Measurements from ENCODE around the gene CCNYL1.

DNA sequence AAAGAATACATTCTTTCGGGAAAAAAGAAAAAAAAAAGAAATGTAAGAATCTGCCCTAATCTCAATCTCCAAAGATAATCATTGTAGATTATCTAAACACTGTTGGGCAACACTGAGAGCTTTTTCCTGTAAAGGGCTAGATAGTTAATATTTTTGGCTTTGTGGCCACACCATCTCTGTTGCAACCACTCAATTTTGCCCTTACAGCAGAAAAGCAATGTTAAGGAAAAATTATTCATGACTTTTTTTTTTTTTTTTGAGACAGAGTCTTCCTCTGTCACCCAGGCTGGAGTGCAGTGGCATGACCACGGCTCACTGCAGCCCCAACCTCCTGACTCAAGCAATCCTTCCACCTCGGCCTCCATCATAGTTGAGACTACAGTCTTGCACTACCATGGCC lies 75.6 kb downstream of the CCNYL1 start:
- TF ChIP-seq PATZ1 (CRISPR knock-in tag; IDR thresholded peaks at IDR 0.05; ENCODE audit: borderline replicate concordance) = no peak
- TF ChIP-seq ZFP3 (CRISPR knock-in tag; IDR thresholded peaks at IDR 0.05) = no peak
- TF ChIP-seq RARB (CRISPR knock-in tag; IDR thresholded peaks at IDR 0.05) = no peak
- no peak for TF ChIP-seq CSDC2 (CRISPR knock-in tag; IDR thresholded peaks at IDR 0.05)
- no peak for TF ChIP-seq POU6F1 (CRISPR knock-in tag; IDR thresholded peaks at IDR 0.05; ENCODE audit: borderline replicate concordance, low read depth)
- TF ChIP-seq, protein P1, sequence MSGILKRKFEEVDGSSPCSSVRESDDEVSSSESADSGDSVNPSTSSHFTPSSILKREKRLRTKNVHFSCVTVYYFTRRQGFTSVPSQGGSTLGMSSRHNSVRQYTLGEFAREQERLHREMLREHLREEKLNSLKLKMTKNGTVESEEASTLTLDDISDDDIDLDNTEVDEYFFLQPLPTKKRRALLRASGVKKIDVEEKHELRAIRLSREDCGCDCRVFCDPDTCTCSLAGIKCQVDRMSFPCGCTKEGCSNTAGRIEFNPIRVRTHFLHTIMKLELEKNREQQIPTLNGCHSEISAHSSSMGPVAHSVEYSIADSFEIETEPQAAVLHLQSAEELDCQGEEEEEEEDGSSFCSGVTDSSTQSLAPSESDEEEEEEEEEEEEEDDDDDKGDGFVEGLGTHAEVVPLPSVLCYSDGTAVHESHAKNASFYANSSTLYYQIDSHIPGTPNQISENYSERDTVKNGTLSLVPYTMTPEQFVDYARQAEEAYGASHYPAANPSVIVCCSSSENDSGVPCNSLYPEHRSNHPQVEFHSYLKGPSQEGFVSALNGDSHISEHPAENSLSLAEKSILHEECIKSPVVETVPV (CRISPR knock-in tag; IDR thresholded peaks at IDR 0.05) = no peak
- no peak for TF ChIP-seq ARNTL (CRISPR knock-in tag; IDR thresholded peaks at IDR 0.05; ENCODE audit: borderline replicate concordance, low read depth)
